Measurements from ENCODE around the gene TBL3.

The TBL3 gene

GRCh38 chr16:2019518-2019920, 47.7 kb downstream of the TBL3 start, which contains the start of gene NPW:
Gene NPW, plus strand, starts transcription at chr16:2019785.
- TF ChIP-seq CTCF (IDR thresholded peaks at IDR 0.05; ENCODE audit: low read length, missing control alignments): no peak
- H3K4me3 ChIP-seq (replicated peaks; ENCODE audit: low read depth, low read length): no peak within 1 kb of the TSS
- DNase-seq (ENCODE audit: low read depth): no peak

GRCh38 chr16:2019921-2020831, 48.3 kb downstream of the TBL3 start:
- no peak for TF ChIP-seq CTCF (IDR thresholded peaks at IDR 0.05; ENCODE audit: low read length, missing control alignments)
- DNase-seq (ENCODE audit: low read depth): no peak
- no peak overlapping the region for H3K4me3 ChIP-seq (replicated peaks; ENCODE audit: low read depth, low read length)

GRCh38 chr16:2022723-2023091, 50.9 kb downstream of the TBL3 start:
- peak; percentile 62 for DNase-seq (ENCODE audit: low read depth)
- no peak for TF ChIP-seq CTCF (IDR thresholded peaks at IDR 0.05; ENCODE audit: low read length, missing control alignments)

GRCh38 chr16:2023092-2024031, 51.5 kb downstream of the TBL3 start:
- peak overlapping the region; percentile 42 for H3K4me3 ChIP-seq (replicated peaks; ENCODE audit: low read depth, low read length)
- TF ChIP-seq CTCF (IDR thresholded peaks at IDR 0.05; ENCODE audit: low read length, missing control alignments): peak; percentile 78
- peak; percentile 89 for DNase-seq (ENCODE audit: low read depth)

More at GRCh38 chr16:2022723-2023091, 50.9 kb downstream of the TBL3 start:
- peak overlapping the region; percentile 42 for H3K4me3 ChIP-seq (replicated peaks; ENCODE audit: low read depth, low read length)

GRCh38 chr16:2024032-2024420, 52.2 kb downstream of the TBL3 start:
- H3K4me3 ChIP-seq (replicated peaks; ENCODE audit: low read depth, low read length): no peak overlapping the region
- no peak for TF ChIP-seq CTCF (IDR thresholded peaks at IDR 0.05; ENCODE audit: low read length, missing control alignments)
- DNase-seq (ENCODE audit: low read depth): no peak

GRCh38 chr16:2025251-2025650, 53.4 kb downstream of the TBL3 start:
- TF ChIP-seq CTCF (IDR thresholded peaks at IDR 0.05; ENCODE audit: low read length, missing control alignments): no peak
- DNase-seq (ENCODE audit: low read depth): no peak
- no peak overlapping the region for H3K4me3 ChIP-seq (replicated peaks; ENCODE audit: low read depth, low read length)

Measured in fibroblast of pulmonary artery (primary cell).